ENCODE results near the gene CPOX. TPM values are rescaled to one million over a fixed set of nuclear protein-coding genes. Genes with fewer than 3 reads are reported as not detected.

Gene CPOX
- total RNA-seq, 4 donors from 2014 or later = 9.8 to 25.6 (median 15.1) TPM

- H3K9me3 ChIP-seq = no peaks in the 10 kb centered on the region
Measured at GRCh38 chr3:98592345-98592935, 971 bp downstream of the CPOX start.

GRCh38 chr3:98589331-98590036, 3.9 kb downstream of the CPOX start:
- no peak for ATAC-seq
- H3K27me3 ChIP-seq = no peaks in the 10 kb centered on the region
- DNase-seq = no peak
- H3K36me3 ChIP-seq = peaks cover 0 to 15% of the 10 kb centered on the region in 2 donors
- intact Hi-C loops (cut with DNase I; ENCODE audit: low total_unique reads) (loop anchor here (5.0 to 10.0 kb wide), 2 partner anchors 145 to 313 kb away; partner anchors contain the start of gene DCBLD2), in situ Hi-C loops (cut with MboI; ENCODE audit: low sequenced_read_pairs in 4 of 4) (loop anchor here in 1 of 4 donors (10.0 kb wide), 1 partner anchor 75 kb away; no protein-coding TSS in a partner anchor)
- no peaks in the 10 kb centered on the region for H3K9me3 ChIP-seq
- TF ChIP-seq POLR2A (IDR thresholded peaks at IDR 0.05) = no peak
- TF ChIP-seq CTCF (IDR thresholded peaks at IDR 0.05 in 4 of 5, conservative IDR thresholded peaks at IDR 0.05 in 1 of 5) = no peak
- peaks cover 9 to 12% of the 10 kb centered on the region in 2 donors for H3K4me1 ChIP-seq
- no peak overlapping the region for H3K4me3 ChIP-seq
- H3K27ac ChIP-seq = peak overlapping the region in 1 of 4 donors; percentile 41

More at GRCh38 chr3:98592345-98592935, 971 bp downstream of the CPOX start:
- TF ChIP-seq POLR2A (IDR thresholded peaks at IDR 0.05) (no peak), CTCF (IDR thresholded peaks at IDR 0.05 in 4 of 5, conservative IDR thresholded peaks at IDR 0.05 in 1 of 5) (no peak)
- Histone ChIP-seq H3K4me3 (peak overlapping the region; percentile 73 to 91 (median 78)), H3K36me3 (peaks cover 0 to 11% of the 10 kb centered on the region in 2 donors), H3K4me1 (peaks cover 9 to 12% of the 10 kb centered on the region in 2 donors), H3K27me3 (no peaks in the 10 kb centered on the region), H3K27ac (peak overlapping the region; percentile 72 to 85 (median 78))
- in situ Hi-C loops (cut with MboI; ENCODE audit: low sequenced_read_pairs in 4 of 4) = no loop called here
- DNase-seq = no peak
- intact Hi-C loops (cut with DNase I; ENCODE audit: low total_unique reads) = loop anchor here (5.0 to 10.0 kb wide), 2 partner anchors 142 to 310 kb away; partner anchors contain the start of gene DCBLD2
- no peak for ATAC-seq

- DNase-seq = no peak
- intact Hi-C loops (cut with DNase I; ENCODE audit: low total_unique reads) = no loop called here
- TF ChIP-seq POLR2A (IDR thresholded peaks at IDR 0.05) = no peak
- TF ChIP-seq CTCF (IDR thresholded peaks at IDR 0.05 in 4 of 5, conservative IDR thresholded peaks at IDR 0.05 in 1 of 5) = no peak
- H3K9me3 ChIP-seq = no peaks in the 10 kb centered on the region
- H3K4me3 ChIP-seq = no peak overlapping the region
- in situ Hi-C loops (cut with MboI; ENCODE audit: low sequenced_read_pairs in 4 of 4) = loop anchor here in 1 of 4 donors (10.0 kb wide), 1 partner anchor 73 kb away; no protein-coding TSS in a partner anchor
- H3K36me3 ChIP-seq = peaks cover 0 to 16% of the 10 kb centered on the region in 2 donors
- H3K27ac ChIP-seq = no peak overlapping the region
- no peaks in the 10 kb centered on the region for H3K27me3 ChIP-seq
- ATAC-seq = no peak
- H3K4me1 ChIP-seq = peaks cover 9 to 12% of the 10 kb centered on the region in 2 donors
Measured at GRCh38 chr3:98588065-98588464, 5.3 kb downstream of the CPOX start.

GRCh38 chr3:98587654-98588053, 5.8 kb downstream of the CPOX start:
- intact Hi-C loops (cut with DNase I; ENCODE audit: low total_unique reads) = no loop called here
- H3K36me3 ChIP-seq = peaks cover 0 to 16% of the 10 kb centered on the region in 2 donors
- in situ Hi-C loops (cut with MboI; ENCODE audit: low sequenced_read_pairs in 4 of 4) = loop anchor here in 1 of 4 donors (10.0 kb wide), 1 partner anchor 73 kb away; no protein-coding TSS in a partner anchor
- H3K4me3 ChIP-seq = no peak overlapping the region
- DNase-seq (no peak), ATAC-seq (no peak)
- H3K27ac ChIP-seq = no peak overlapping the region
- no peaks in the 10 kb centered on the region for H3K27me3 ChIP-seq
- no peak for TF ChIP-seq POLR2A (IDR thresholded peaks at IDR 0.05)
- TF ChIP-seq CTCF (IDR thresholded peaks at IDR 0.05 in 4 of 5, conservative IDR thresholded peaks at IDR 0.05 in 1 of 5) = no peak
- H3K9me3 ChIP-seq = no peaks in the 10 kb centered on the region
- H3K4me1 ChIP-seq = peaks cover 7 to 9% of the 10 kb centered on the region in 2 donors

Data from gastrocnemius medialis (tissue), 4 donors.